ENCODE results near the gene PEX14.

- TF ChIP-seq CTCF (IDR thresholded peaks at IDR 0.05) = peak in 4 of 6 experiments; percentile 19 to 48 (median 40)
- no peak for TF ChIP-seq POLR2A (IDR thresholded peaks at IDR 0.05)
Observed at GRCh38 chr1:10514490-10515235, 39.9 kb downstream of the PEX14 start.
